LNCaP clone FGC (cell line): Measurements from ENCODE around the gene IVNS1ABP.

Experiments used
- DNase-seq: peaks from one replicate; pipeline ENCODE4 v3.0.0-alpha.2; 2011; ENCODE audit warnings: low read depth
- H3K4me3 ChIP-seq: 2 replicates; pipeline ENCODE4 v1.5.1; 2011; ENCODE audit warnings: mild to moderate bottlenecking, low read depth, low read length, control low read depth
- CTCF ChIP-seq: IDR thresholded peaks from 2 replicates; pipeline ENCODE4 v1.5.1; 2012; ENCODE audit warnings: mild to moderate bottlenecking; ENCODE audit not compliant: control insufficient read depth, insufficient read depth; ENCODE audit errors: extremely low read depth

Gene IVNS1ABP

GRCh38 chr1:185319139-185319475, 2.1 kb upstream of the IVNS1ABP start:
- TF ChIP-seq CTCF: no peak
- no peak overlapping the region for H3K4me3 ChIP-seq

GRCh38 chr1:185318431-185319138, 1.5 kb upstream of the IVNS1ABP start:
- DNase-seq: no peak
- H3K4me3 ChIP-seq: no peak overlapping the region
- TF ChIP-seq CTCF: no peak

More at GRCh38 chr1:185319139-185319475, 2.1 kb upstream of the IVNS1ABP start:
- DNase-seq: no peak

GRCh38 chr1:185317886-185318310, 855 bp upstream of the IVNS1ABP start:
- DNase-seq: no peak
- H3K4me3 ChIP-seq: peak overlapping the region; percentile 89
- TF ChIP-seq CTCF: no peak

GRCh38 chr1:185316163-185317033, 645 bp downstream of the IVNS1ABP start:
- TF ChIP-seq CTCF: no peak
- DNase-seq: peak; percentile 26
- peak overlapping the region; percentile 89 for H3K4me3 ChIP-seq

GRCh38 chr1:185315445-185316071, 1.5 kb downstream of the IVNS1ABP start:
- DNase-seq: peak; percentile 18
- H3K4me3 ChIP-seq: peak overlapping the region; percentile 89
- no peak for TF ChIP-seq CTCF

GRCh38 chr1:185314411-185314810, 2.6 kb downstream of the IVNS1ABP start:
- no peak for TF ChIP-seq CTCF
- DNase-seq: no peak
- H3K4me3 ChIP-seq: no peak overlapping the region
